ENCODE measurements around the gene TBX21.

Gene TBX21

GRCh38 chr17:47698749-47699535 is 34.1 kb upstream of the TBX21 start:
- peak; percentile 91 for DNase-seq

- no peak for DNase-seq
Observed at GRCh38 chr17:47699536-47699840, 33.5 kb upstream of the TBX21 start.

GRCh38 chr17:47700471-47701449 is 32.3 kb upstream of the TBX21 start:
- no peak for DNase-seq

- DNase-seq = no peak
Observed at GRCh38 chr17:47701608-47702007, 31.4 kb upstream of the TBX21 start.

- no peak for DNase-seq
Observed at GRCh38 chr17:47702391-47702995, 30.5 kb upstream of the TBX21 start.

GRCh38 chr17:47703191-47703591 is 29.8 kb upstream of the TBX21 start:
- peak; percentile 53 for DNase-seq

- no peak for DNase-seq
Observed at GRCh38 chr17:47703671-47704070, 29.4 kb upstream of the TBX21 start.

- no peak for DNase-seq
Observed at GRCh38 chr17:47704116-47704515, 28.9 kb upstream of the TBX21 start.

- no peak for DNase-seq
Observed at GRCh38 chr17:47704736-47705135, 28.3 kb upstream of the TBX21 start.

GRCh38 chr17:47705536-47706530 is 27.2 kb upstream of the TBX21 start:
- DNase-seq = peak; percentile 73

GRCh38 chr17:47707056-47707804 is 25.8 kb upstream of the TBX21 start:
- no peak for DNase-seq

GRCh38 chr17:47707884-47708283 is 25.2 kb upstream of the TBX21 start:
- no peak for DNase-seq

GRCh38 chr17:47708312-47708863 is 24.6 kb upstream of the TBX21 start:
- no peak for DNase-seq

- DNase-seq = no peak
Observed at GRCh38 chr17:47708864-47709541, 24.0 kb upstream of the TBX21 start.

GRCh38 chr17:47709594-47709993 is 23.4 kb upstream of the TBX21 start:
- no peak for DNase-seq

GRCh38 chr17:47711366-47712099 is 21.5 kb upstream of the TBX21 start:
- DNase-seq = no peak

- no peak for DNase-seq
Observed at GRCh38 chr17:47712330-47713023, 20.6 kb upstream of the TBX21 start.

GRCh38 chr17:47713980-47714700 is 18.9 kb upstream of the TBX21 start:
- DNase-seq = no peak
